Endothelial cell of umbilical vein (primary cell): ENCODE data around the gene LRRN3. TPM values are rescaled to one million over a fixed set of nuclear protein-coding genes. Genes with fewer than 3 reads are reported as not detected.

ENCODE experiments used
- BruUV-seq: library from RNA; stranded (reverse); fragments of 400-500 nt; replicated peaks from 2 replicates; lab custom pipeline; 2021; lab: Mats Ljungman, UMichigan
- CTCF ChIA-PET: fragments of 300-600, 350-600 bp; sonication (Branson Sonifier 250); formaldehyde crosslinking; loops from one replicate; lab custom pipeline; 2021; ENCODE audit warnings: antibody characterized with exemption, inconsistent platforms; lab: Charles Lee
- POLR2A ChIA-PET: fragments of 300-600, 350-600 bp; sonication (Branson Sonifier 250); formaldehyde crosslinking; loops from one replicate; lab custom pipeline; 2021; ENCODE audit warnings: antibody characterized with exemption, inconsistent platforms; lab: Charles Lee
- DNase-seq: peaks from one replicate; pipeline ENCODE4 v3.0.0-alpha.2; 2011; ENCODE audit warnings: low read depth, low spot score
- FAIRE-seq: peaks from 2 replicates; lab custom pipeline; 2011; peaks lifted over from hg19 to GRCh38; lab: Jason Lieb, UNC
- H2AFZ ChIP-seq: 2 replicates; pipeline ENCODE4 v1.6.0; 2012; ENCODE audit warnings: low read depth, low read length, control low read depth, inconsistent platforms
- H3K27ac ChIP-seq: 2 replicates; pipeline ENCODE4 v1.5.1; 2011; ENCODE audit warnings: low read depth, mild to moderate bottlenecking, control low read depth, low read length, moderate library complexity; ENCODE audit not compliant: insufficient read depth
- H3K27me3 ChIP-seq, 2 experiments: 2 replicates each; pipeline versions ENCODE4 v1.6.0 to v1.6.1; 2011; ENCODE audit warnings: low read length in 2 of 2, mixed read lengths in 1 of 2; ENCODE audit not compliant: control insufficient read depth in 2 of 2, insufficient read depth in 2 of 2
- H3K36me3 ChIP-seq, 2 experiments: 2 replicates in 1 of 2; 3 replicates in 1 of 2; pipeline ENCODE4 v1.5.1; 2011; ENCODE audit warnings: low read length in 2 of 2, mild to moderate bottlenecking in 1 of 2, moderate library complexity in 1 of 2; ENCODE audit not compliant: control insufficient read depth in 2 of 2, insufficient read depth in 2 of 2; ENCODE audit errors: extremely low read depth in 1 of 2
- H3K4me1 ChIP-seq: 3 replicates; pipeline ENCODE4 v1.5.1; 2011; ENCODE audit warnings: mild to moderate bottlenecking, low read length; ENCODE audit not compliant: control insufficient read depth, insufficient read depth; ENCODE audit errors: extremely low read depth
- H3K4me2 ChIP-seq: 2 replicates; pipeline ENCODE4 v1.6.1; 2011; ENCODE audit warnings: low read length, control low read depth, mixed read lengths; ENCODE audit not compliant: insufficient read depth
- H3K4me3 ChIP-seq, 3 experiments: fragments of 200-600 bp in 1 of 3; sonication (generic), shearing (Covaris generic) in 1 of 3; replicated peaks in 1 of 3; 2 replicates each; pipeline ENCODE4 v1.5.1; 2011 to 2016; ENCODE audit warnings: control low read depth in 3 of 3, low read length in 3 of 3, mild to moderate bottlenecking in 2 of 3, inconsistent platforms in 1 of 3, low read depth in 1 of 3, moderate library complexity in 1 of 3; ENCODE audit not compliant: insufficient read depth in 1 of 3
- H3K79me2 ChIP-seq: 2 replicates; pipeline ENCODE4 v1.6.0; 2012; ENCODE audit warnings: low read length, inconsistent platforms; ENCODE audit not compliant: control insufficient read depth, insufficient read depth
- H3K9ac ChIP-seq: replicated peaks from 2 replicates; pipeline ENCODE3; 2011; ENCODE audit warnings: low read length, control low read depth; ENCODE audit not compliant: insufficient read depth; ENCODE audit errors: extremely low read depth
- H3K9me1 ChIP-seq: replicated peaks from 3 replicates; pipeline ENCODE4 v1.6.0; 2011; ENCODE audit warnings: mild to moderate bottlenecking, low read length; ENCODE audit not compliant: control insufficient read depth, insufficient read depth; ENCODE audit errors: extremely low read depth
- H3K9me3 ChIP-seq: replicated peaks from 2 replicates; pipeline ENCODE4 v1.5.1; 2012; ENCODE audit warnings: low read length, inconsistent platforms; ENCODE audit not compliant: control insufficient read depth, insufficient read depth
- H4K20me1 ChIP-seq: replicated peaks from 2 replicates; pipeline ENCODE3; 2011; ENCODE audit warnings: mild to moderate bottlenecking, low read length; ENCODE audit not compliant: control insufficient read depth, insufficient read depth; ENCODE audit errors: extremely low read depth
- CTCF ChIP-seq, 2 donors: IDR thresholded peaks; 1 replicate in 1 of 2; 2 replicates in 1 of 2; pipeline ENCODE4 v1.5.1; 2011; ENCODE audit warnings: low read length in 2 of 2, mild to moderate bottlenecking in 2 of 2, moderate library complexity in 2 of 2, control low read depth in 1 of 2, inconsistent platforms in 1 of 2, low read depth in 1 of 2; ENCODE audit not compliant: insufficient read depth in 1 of 2; ENCODE audit errors: extremely low read depth in 1 of 2
- FOS ChIP-seq: IDR thresholded peaks from 2 replicates; pipeline ENCODE4 v1.6.1; 2011; ENCODE audit warnings: mild to moderate bottlenecking, low read length, moderate library complexity, borderline replicate concordance; ENCODE audit not compliant: insufficient read depth
- GATA2 ChIP-seq: IDR thresholded peaks from 2 replicates; pipeline ENCODE4 v1.7.0; 2011; ENCODE audit warnings: low read depth, mild to moderate bottlenecking, moderate library complexity, mixed read lengths, low read length; ENCODE audit not compliant: insufficient read length, insufficient read depth
- JUN ChIP-seq: IDR thresholded peaks from 2 replicates; pipeline ENCODE4 v1.6.1; 2011; ENCODE audit warnings: borderline replicate concordance, low read depth; ENCODE audit not compliant: insufficient read length, insufficient read depth
- MAX ChIP-seq: IDR thresholded peaks from 2 replicates; pipeline ENCODE4 v1.6.1; 2011; ENCODE audit not compliant: insufficient read depth, insufficient read length
- MYC ChIP-seq: IDR thresholded peaks from one replicate; pipeline ENCODE4 v1.6.1; 2011; ENCODE audit warnings: mild to moderate bottlenecking, low read depth, low read length
- POLR2A ChIP-seq: IDR thresholded peaks from 2 replicates; pipeline ENCODE4 v1.6.1; 2012; ENCODE audit warnings: low read depth, mild to moderate bottlenecking, control low read depth, low read length
- POLR2AphosphoS5 ChIP-seq: IDR thresholded peaks from 2 replicates; pipeline ENCODE4 v1.6.1; 2012; ENCODE audit warnings: low read depth, mild to moderate bottlenecking, control low read depth, low read length, moderate library complexity; ENCODE audit not compliant: insufficient read depth
- dilution Hi-C: fragments of 300-500 bp; cut with MboI; formaldehyde crosslinking; loops from one replicate; pipeline ENCODE4 v1.15.0; 2019; ENCODE audit warnings: low sequenced_read_pairs; ENCODE audit not compliant: extremely low pct_ligation_motif_present
- intact Hi-C: fragments of 100-400 bp; cut with micrococcal nuclease; formaldehyde crosslinking; loops from one replicate; pipeline ENCODE4 v1.10.0; 2022
- polyA plus RNA-seq, 4 experiments: library from polyadenylated mRNA; depleted of rRNA in 3 of 4; stranded (reverse) in 3 of 4; unstranded in 1 of 4; fragments of >200 nt; gene quantifications; 2 replicates each; pipeline versions ENCODE4 v1.2.1 to v1.2.3, GENCODE V29; 2011 to 2012; ENCODE audit warnings: missing spikeins in 1 of 4
- total RNA-seq: library from RNA; stranded (reverse); gene quantifications from 2 replicates; pipeline ENCODE4 v1.2.3, GENCODE V29; 2021

LRRN3 gene
- total and polyA plus RNA-seq, 2 donors (not counting 3 experiments of a cell fraction or from before 2014, with no cell fraction given), result not detected

GRCh38 chr7:111168182-111168581 lies 77.3 kb downstream of the LRRN3 start:
- H4K20me1 ChIP-seq, result no peaks in the 10 kb centered on the region
- no peaks in the 10 kb centered on the region for H3K79me2 ChIP-seq
- H3K9me1 ChIP-seq, result no peaks in the 10 kb centered on the region
- FAIRE-seq, result no peak
- no peak for TF ChIP-seq FOS
- H3K36me3 ChIP-seq, result no peaks in the 10 kb centered on the region
- H2AFZ ChIP-seq, result no peak overlapping the region
- no peaks in the 10 kb centered on the region for H3K9me3 ChIP-seq
- no peak overlapping the region for H3K4me3 ChIP-seq
- H3K9ac ChIP-seq, result no peak overlapping the region
- BruUV-seq, result no TSS peak
- intact Hi-C loops (no loop called here), dilution Hi-C loops (no loop called here)
- no peak overlapping the region for H3K4me2 ChIP-seq
- DNase-seq, result no peak
- ChIA-PET CTCF (interaction anchor here (1.4 kb wide), 1 partner anchor 30 kb away, joined by 3 read pairs; no protein-coding TSS in a partner anchor), POLR2A (no interaction called here)
- H3K27ac ChIP-seq, result no peak overlapping the region
- no peaks in the 10 kb centered on the region for H3K27me3 ChIP-seq
- H3K4me1 ChIP-seq, result no peaks in the 10 kb centered on the region

- no peaks in the 10 kb centered on the region for H3K4me1 ChIP-seq
- FAIRE-seq (no peak), DNase-seq (no peak)
- no peak overlapping the region for H3K4me2 ChIP-seq
- H3K27ac ChIP-seq, result no peak overlapping the region
- CTCF ChIA-PET, result interaction anchor here (0.8 to 1.1 kb wide), 3 partner anchors 9 to 35 kb away, joined by 3 read pairs; no protein-coding TSS in a partner anchor
- H3K36me3 ChIP-seq, result no peaks in the 10 kb centered on the region
- no peaks in the 10 kb centered on the region for H4K20me1 ChIP-seq
- TF ChIP-seq GATA2, result no peak
- TF ChIP-seq POLR2AphosphoS5, result no peak
- TF ChIP-seq MYC, result no peak
- no peak for TF ChIP-seq POLR2A
- TF ChIP-seq CTCF (IDR thresholded peaks at IDR 0.05; ENCODE audit: extremely low read depth in 1 of 2, insufficient read depth in 1 of 2, low read depth in 1 of 2, low read length in 2 of 2), result no peak
- TF ChIP-seq MAX, result no peak
- no peak for TF ChIP-seq JUN
- intact Hi-C loops, result no loop called here
- H3K9me1 ChIP-seq, result no peaks in the 10 kb centered on the region
- no peaks in the 10 kb centered on the region for H3K27me3 ChIP-seq
- H2AFZ ChIP-seq, result no peak overlapping the region
- no peaks in the 10 kb centered on the region for H3K79me2 ChIP-seq
- POLR2A ChIA-PET, result no interaction called here
- dilution Hi-C loops, result no loop called here
- no TSS peak for BruUV-seq
- H3K9me3 ChIP-seq, result no peaks in the 10 kb centered on the region
- H3K9ac ChIP-seq, result no peak overlapping the region
- no peak overlapping the region for H3K4me3 ChIP-seq
Observed at GRCh38 chr7:111172564-111173257, 81.8 kb downstream of the LRRN3 start.
